Measurements from ENCODE around the gene DUSP9.

DUSP9 gene

DNA sequence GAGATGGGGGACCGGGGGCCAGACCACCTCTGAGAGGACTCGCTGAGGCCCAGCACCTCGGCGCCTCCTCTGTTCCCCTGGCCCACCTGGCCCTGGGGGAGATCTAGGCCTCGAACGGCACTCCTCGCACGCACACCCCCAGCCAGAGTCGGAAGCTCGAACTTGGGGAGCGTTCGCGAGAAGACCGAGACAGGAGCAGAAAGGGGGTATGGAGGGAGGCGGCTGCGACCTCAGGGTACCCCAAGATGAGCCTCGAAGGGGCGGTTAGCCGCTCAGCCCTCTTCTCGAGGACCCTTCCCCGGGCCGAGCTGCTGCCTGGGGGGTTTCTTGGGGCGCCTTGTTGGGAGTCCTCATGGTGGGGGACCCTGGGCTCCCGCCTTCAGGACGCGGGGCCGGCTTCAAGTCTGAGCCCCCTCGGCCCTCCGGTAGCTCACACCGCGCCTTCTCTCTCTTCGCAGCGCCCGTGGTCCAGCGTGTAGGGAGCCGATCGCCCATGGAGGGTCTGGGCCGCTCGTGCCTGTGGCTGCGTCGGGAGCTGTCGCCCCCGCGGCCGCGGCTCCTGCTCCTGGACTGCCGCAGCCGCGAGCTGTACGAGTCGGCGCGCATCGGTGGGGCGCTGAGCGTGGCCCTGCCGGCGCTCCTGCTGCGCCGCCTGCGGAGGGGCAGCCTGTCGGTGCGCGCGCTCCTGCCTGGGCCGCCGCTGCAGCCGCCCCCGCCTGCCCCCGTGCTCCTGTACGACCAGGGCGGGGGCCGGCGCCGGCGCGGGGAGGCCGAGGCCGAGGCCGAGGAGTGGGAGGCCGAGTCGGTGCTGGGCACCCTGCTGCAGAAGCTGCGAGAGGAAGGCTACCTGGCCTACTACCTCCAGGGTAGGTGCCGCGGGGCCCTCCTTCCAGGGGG is 706 bp downstream of the DUSP9 start:
- DNase-seq (ENCODE audit: low spot score), result no peak

DNA sequence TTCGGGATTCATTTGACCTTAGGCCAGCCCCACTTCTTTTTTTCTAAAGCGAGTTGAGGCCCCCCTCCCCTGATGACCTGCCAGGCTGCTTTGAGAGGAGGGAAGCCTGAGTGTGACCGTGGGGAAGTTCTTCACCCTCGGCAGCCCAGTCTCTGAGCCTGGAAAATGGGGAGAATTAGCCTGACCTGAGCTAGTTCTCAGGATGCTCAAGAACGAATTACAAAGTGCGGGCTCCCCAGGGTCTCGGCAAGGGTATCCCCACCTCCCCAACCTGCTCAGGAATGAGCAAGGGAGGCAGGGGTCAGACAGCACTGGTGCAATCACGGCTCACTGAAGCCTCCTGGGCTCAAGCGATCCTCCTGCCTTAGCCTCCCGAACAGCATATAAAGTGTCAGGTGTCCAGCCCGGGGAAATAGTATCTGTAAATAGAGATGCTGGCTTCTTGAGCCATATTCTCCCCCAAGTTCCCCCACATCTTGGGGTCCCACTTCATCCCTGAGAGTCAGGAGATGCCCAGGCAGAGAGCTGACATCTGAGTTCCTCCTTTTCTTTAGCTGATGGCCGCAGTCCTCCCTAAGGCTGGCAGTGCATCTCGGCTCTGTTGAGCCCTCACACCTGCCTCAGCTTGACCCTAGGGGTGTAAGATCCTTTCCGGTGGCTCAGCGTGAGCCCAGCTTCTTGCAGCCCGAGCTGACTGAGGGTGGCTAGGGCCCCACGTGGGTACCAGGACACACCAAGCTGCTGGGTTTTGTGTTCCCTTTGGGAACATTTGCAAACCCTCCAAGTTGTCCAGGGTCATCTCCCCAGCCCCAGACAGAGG is 1.6 kb downstream of the DUSP9 start:
- DNase-seq (ENCODE audit: low spot score), result no peak

DNA sequence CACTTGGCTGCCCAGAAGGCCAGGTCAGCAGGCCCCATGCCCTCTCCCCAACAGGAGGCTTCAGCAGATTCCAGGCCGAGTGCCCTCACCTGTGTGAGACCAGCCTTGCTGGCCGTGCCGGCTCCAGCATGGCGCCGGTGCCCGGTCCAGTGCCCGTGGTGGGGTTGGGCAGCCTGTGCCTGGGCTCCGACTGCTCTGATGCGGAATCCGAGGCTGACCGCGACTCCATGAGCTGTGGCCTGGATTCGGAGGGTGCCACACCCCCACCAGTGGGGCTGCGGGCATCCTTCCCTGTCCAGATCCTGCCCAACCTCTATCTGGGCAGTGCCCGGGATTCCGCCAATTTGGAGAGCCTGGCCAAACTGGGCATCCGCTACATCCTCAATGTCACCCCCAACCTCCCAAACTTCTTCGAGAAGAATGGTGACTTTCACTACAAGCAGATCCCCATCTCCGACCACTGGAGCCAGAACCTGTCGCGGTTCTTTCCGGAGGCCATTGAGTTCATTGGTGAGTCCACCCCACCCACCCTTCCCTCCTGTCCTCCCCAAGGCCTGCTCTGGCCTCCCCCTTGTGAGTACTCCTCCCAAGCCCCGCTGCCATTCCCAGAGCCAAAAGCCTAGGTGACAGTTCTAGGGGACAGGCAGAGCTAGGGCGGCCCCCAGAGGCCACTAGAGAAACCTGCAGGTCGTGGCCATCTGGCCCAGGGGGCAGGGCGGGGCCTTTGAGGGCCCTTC is 2.3 kb downstream of the DUSP9 start:
- DNase-seq (ENCODE audit: low spot score), result peak; percentile 44

DNA sequence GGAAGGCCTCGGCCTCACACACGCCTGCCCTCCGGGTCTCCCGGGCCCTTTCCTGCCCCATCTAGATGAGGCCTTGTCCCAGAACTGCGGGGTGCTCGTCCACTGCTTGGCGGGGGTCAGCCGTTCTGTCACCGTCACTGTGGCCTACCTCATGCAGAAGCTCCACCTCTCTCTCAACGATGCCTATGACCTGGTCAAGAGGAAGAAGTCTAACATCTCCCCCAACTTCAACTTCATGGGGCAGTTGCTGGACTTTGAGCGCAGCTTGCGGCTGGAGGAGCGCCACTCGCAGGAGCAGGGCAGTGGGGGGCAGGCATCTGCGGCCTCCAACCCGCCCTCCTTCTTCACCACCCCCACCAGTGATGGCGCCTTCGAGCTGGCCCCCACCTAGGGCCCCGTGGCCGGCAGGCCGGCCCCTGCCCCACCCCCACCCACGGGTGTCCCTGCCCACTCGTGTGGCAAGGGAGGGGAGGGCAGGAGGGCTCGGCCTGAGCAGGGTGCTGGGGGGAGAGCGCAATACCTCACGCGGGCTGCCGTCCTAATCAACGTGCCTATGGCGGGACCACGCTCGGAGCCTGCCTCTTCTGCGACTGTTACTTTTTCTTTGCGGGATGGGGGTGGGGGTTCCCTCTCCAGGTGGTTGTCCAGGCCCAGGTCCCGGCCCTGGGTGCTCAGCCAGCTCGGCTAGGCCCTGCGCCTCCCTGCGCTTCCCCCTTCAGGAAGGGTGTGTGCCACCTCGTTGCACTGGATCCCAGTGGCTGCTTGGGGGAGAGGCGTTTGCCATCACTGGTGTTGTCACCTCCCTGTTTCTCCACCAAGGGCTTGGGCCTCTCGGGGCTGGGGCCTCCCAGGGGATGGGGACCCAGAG is 3.1 kb downstream of the DUSP9 start:
- DNase-seq (ENCODE audit: low spot score), result no peak

DNA sequence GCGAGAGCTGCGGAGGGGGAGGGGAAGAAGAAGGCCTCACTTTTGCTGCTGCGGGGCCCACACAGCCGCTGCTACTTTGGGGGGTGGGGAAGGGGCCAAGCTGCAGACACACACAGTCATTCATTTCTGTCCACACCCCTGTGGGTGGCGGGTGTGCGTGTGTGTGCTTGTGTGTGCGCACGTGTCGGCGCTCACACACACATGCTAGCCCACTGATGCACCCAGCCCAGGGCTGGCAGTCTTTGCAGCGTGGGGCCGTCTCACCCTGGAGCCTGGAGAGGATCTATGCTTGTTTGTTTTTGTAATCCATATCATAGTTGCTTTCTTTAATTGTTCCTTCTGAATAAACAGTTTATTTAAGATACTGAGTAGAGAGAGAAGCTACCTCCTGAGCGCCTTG is 4.0 kb downstream of the DUSP9 start:
- DNase-seq (ENCODE audit: low spot score), result no peak

DNA sequence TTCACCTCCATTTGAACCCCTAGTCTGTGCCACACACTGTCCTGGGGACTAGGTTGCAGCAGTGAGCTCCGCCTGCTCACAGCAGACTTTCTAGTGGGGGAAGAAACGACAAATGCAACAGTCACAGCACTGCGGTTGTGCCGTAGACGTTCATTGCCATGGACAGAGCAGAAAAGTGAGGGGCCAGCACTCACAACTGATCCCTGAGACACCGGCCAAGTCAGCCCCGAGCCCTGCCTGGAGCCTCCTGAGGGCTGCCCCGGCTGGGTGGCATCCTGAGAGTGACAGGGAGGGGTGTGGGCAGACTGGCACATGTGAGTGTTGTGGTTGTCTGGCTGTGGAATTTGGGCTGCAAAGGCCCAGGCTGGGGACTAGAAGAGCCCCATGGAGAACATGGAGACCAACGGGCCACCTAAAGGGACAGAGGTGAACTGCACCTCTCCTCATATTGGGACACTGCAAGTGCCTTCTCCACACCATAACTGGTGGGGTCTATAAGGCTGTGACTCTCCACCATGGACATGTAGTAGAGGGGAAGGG is 4.6 kb downstream of the DUSP9 start:
- no peak for DNase-seq (ENCODE audit: low spot score)

DNA sequence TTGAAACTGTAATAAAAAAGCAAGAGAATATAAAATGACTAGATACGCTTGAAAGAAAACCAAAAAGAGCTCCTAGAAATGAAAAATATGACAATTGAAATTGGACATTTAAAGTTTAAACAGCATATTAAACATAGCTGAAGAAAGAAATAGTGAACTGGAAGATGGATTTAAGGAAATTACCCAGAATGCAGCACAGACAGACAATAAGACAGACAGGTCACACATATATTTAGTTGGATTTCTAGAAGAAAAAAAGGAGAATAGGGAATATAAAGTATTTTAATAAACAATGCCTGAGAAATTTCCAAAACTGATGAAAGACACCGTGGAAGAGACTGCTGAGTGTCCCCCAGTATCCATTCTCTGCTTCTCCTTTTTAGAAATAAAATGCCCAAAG is 6.6 kb downstream of the DUSP9 start:
- DNase-seq (ENCODE audit: low spot score), result no peak

DNA sequence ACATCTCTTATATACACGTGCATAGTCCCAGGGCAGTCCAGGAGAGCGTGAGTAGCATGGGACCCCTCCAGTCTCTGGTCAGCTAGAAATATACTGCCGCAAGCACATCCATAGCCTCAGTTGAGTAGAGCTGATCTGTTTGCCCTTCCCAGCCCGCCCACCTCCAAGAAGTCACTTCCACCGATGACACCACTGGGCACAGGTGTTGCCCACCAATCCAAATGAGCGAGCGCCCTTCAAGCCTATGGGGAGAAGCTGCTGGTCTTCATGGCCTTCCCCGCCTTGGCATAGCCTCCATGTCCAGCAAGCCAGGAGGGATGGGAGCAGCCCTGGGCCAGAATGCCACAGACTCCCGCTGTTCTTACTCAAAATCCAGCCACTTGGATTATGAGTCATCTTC is 10.2 kb downstream of the DUSP9 start:
- DNase-seq (ENCODE audit: low spot score), result no peak

DNA sequence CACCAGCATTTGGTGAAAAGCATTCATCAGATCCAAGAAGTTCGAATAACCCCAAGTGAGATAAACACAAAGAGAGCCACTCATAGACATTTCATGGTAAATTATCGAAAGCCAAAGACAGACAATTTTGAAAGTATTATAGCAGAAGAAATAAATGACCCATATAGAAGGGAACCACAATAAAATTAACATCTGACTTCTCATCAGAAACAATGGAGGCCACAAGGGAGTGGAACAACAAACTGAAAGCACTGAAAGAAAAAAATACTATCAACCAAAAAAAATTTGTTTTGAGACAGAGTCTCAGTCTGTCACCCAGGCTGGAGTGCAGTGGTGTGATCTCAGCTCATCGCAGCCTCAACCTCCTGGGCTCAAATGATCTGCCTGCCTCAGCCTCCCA is 12.3 kb downstream of the DUSP9 start:
- DNase-seq (ENCODE audit: low spot score), result no peak

DNA sequence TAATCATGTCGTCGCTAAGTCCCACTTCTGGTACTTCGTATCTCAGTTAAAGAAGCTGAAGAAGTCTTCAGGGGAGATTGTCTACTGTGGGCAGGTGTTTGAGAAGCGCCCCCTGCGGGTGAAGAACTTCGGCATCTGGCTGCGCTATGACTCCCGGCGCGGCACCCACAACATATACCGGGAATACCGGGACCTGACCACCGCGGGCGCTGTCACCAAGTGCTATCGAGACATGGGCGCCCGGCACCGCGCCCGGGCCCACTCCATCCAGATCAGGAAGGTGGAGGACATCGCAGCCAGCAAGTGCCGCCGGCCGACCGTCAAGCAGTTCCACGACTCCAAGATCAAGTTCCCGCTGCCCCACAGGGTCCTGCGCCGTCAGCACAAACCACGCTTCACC is 15.3 kb downstream of the DUSP9 start:
- no peak for DNase-seq (ENCODE audit: low spot score)

DNA sequence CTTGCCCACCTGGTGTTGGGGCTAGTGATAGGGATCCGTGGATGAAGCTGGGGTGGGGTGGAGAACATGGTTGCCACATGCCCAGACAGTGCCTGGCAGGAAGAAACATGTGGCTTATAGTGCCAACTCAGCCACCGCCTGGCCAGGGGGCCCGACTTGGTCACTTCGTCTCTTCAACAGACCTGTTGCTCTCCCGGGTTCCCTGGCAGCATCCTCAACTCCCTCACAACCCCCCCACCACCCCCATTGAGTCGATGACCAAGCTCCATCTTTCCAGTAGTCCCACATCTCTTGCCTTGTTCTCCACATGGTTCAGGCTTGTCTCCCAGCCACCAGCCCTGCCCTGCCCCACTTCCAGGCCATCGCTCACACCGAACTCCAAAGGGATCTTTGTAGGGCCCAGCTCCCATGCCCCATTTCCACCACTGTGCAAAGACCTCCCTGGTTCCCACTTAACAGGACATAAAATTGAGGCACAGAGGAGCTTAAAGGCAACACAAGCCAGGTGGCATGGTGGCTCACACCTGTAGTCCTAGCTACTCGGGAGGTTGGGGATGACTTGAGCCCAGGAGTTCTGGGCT is 18.8 kb downstream of the DUSP9 start:
- no peak for DNase-seq (ENCODE audit: low spot score)

DNA sequence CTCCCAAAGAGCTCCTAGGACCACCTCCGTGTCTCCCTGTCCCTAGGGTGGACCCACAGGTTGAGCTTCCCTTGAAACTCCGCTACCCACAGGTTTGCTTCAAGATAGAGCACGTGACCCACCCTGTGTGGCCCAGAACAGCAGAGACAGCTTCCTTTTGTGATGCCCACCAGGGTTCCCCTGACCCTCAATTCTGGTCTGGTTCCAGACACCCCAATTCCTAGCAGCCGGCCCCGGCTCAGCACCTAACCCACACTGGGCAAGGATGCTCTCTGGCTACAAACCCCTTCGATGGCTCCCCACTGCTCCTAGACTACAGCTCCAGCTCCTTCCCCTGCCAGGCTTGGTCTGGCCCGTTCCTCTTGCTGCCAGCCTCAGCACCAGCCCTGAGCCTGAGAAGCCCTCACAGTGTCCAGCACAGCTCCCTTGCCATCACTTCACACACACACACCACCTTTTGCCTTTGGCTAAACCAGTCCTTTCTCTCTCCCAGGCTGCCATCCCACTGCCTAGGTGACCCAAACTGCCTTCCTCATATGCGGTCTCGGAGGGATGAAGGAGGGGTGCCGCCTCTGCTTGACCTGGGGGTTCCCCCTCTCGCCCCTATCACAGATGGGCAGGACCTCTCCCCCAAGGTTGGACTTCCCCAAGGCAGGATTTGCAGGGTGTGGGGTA is 20.4 kb downstream of the DUSP9 start:
- no peak for DNase-seq (ENCODE audit: low spot score)

DNA sequence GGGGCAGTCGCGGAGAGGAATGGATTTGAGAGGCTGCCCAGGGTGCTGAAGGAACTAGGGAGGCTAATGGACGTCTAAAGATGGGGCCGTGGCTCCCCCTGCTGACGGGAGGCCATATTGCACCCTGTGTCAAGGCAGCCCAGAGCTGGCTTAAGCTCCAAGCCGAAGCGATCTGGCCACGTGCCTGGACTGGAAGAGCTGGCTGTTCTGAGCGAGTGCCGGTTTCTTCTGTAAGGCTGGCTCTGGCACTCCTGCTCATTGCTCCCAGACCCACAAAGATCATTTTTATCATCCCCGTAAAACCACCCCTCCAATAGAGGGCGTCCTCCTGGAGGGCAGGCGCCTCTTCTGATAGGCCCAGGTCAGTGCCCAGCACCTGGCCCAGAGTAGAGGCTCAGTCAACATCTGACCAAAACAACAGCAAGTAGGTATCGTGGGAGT is 21.0 kb downstream of the DUSP9 start:
- DNase-seq (ENCODE audit: low spot score), result peak; percentile 83

DNA sequence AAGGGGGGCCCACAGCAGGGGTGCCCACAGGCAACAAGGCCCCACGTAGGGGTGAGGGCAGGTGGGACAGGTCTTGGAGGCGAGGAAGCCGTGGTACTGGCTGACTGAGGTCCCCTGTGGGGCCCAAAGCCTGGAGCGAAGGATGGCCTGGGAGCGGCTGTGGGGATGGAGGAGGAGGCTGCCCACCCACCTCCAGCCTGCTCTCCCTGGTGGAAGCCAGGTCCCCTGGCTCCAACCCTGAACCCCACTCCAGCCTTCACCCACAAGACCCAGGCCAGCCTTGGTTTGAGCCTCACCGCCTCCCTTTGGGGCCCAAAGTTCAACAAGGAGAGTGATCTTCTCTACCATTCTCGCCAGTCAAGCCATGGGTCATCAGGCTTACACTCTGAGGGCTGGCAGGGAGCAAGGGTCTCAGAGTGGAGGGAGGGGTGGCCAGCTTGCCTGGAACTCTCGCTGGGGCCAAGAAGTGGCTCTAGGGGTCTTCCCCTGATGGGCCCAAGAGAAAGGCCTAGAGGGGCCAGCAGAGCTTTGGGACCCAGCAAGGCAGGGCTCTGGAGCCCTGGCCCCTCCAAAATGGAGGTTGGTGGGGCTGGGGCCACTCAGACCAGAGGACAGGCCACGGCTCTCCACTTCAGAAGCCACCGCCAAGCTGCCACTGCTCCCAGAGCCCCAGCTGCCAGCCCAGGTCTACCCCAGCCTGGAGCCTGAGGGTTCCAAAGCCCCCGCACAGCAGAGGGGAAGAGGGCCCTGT is 21.6 kb downstream of the DUSP9 start:
- DNase-seq (ENCODE audit: low spot score), result no peak

DNA sequence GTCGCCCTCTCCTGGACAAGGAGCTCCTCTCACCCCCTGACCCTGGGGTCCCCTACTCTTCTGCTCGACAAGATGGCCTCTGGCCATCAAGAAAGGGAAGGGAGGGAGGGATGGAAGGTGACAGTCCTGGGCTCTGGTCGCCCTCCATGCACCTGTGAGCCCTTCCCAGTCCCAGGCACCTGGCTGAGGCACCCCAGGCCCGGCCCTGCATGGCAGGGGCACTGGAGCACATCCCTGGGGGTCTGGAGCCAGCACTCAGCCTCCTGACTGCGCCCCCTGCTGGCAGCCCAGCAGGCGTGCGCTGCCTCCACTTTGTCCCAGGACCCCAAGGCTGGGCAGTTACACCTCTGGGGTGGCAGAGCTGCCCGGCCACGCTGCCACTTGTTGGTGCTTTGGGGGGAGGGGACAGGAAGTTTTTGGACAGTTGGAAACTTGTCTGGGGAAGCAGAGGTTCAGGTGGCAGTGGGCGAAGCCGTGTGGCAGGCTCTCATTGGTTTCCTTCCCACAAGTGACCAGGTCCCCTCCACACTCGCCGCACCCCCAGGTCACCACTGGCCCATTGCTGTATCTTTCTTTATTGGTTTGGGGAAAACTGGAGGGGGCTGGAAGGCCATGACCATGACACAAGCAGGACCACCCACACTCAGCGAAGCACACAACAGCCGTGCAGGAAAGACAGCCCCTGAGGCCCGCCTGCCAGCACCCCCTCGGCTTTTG is 22.3 kb downstream of the DUSP9 start:
- peak; percentile 53 for DNase-seq (ENCODE audit: low spot score)

DNA sequence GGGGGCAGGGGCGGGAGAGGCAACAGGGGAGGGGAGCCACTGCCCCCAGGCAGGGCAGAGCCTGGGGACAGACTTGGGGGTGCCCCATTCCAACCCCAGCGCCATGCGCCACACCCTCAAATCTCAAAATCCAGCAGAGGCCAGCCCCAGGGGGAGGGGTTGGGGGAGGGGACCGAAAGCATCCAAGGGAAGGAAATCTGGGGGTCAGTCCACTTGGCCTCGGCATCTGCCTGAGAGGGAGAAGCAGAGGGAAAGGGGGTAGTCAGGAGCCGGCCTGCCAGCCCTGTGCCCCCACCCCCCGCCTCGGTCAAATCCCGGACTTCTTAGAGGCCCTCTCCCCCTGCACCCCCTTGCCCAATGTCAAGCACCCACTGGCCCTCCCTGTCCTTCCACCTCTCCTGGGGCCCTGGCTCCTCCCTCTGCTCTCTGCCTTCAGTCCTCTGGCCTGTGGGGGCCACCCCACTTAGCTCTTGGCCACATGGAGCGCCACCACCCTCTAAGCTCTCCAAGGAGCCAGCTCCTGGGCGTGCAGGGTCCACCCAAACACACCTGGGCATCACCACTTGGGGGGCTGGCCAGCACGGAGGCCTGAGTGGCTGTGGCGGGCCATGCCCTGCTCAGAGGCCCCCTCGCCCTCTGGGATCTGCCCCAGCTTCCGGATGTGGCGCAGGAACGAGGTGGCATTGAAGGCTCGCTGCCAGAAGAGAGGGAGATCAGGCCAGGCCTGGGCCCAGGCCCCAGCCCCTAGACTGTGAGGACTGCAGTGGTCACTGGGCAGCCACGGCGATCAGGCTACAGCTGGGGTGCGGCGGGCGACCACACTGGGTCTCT is 23.1 kb downstream of the DUSP9 start:
- DNase-seq (ENCODE audit: low spot score), result no peak

DNA sequence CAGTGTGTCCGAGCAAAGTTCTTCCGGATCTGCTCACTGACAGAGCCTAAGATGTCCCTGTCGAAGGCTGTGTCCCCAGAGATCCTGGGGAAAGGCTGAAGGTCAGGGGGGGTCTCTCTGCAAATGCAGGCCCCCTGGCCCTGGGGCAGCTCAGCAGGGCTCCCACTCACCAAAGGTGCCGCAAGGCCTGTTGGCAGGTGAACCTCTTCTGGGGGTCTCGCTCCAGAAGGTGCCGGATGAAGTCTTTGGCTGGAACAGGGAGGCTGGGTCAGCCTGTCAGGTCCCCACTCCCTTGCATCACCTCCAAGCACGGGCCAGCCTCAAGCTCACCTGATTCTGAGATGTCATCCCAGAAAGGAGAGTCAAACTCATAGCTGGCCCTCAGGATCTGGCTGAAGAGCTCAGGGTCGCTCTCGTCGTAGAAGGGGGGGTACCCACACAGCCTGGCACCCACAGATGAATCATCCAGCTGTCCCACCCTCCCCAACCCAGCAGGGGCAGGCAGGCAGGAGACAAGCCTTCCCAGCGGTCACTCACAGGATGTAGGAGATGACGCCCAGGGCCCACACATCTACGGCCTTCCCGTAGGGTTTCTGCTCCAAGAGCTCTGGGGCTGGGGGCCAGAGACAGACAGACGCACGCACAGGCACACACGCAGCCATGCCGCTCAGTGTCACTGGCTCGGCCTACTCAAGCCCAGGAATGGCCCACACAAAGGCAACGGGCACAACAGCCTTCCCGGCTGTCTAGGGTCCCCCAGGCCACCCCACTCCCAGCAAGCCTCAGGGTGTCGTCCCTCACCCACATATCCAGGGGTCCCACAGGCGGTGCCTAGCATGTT is 24.0 kb downstream of the DUSP9 start:
- no peak for DNase-seq (ENCODE audit: low spot score)

All from hepatic stellate cell (primary cell).